ENCODE measurements around the gene CDC42.

DNA sequence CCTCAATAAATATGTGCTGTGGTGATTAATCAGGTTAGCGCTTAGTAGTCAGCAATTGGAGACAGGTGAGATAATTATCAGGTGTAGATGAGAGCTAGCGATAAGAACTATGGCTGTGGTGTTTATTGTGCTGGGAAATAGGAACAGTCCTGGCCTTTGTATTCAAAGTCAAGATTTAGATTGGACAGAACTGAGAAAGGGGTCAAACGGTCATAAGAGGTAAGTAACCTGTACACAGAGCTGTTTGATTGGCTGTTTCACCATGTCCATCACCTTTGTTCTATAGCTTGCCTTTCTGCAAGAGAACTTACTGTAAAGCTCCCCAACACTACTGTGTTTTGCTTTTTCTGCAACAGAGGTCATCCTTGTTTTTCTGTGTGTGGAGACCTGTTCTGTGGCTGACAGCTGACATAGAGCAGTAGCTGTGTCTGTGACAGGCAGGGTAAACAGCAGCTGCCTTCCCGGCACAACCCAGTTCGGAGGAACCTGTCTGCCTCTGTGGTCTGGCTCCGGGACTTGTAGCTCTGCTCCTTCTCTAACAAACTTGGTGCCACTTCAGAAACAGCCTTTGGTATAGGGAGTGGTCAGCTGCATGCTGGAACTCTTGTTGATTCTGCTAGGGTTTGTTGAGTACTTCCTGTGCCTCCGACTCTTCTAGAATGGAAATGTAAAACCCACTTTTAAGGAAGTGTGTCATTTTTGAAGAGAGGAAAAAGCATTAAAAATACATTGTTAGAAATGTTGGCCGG lies 21.1 kb upstream of the CDC42 start:
- no peak for TF ChIP-seq CTCF (IDR thresholded peaks at IDR 0.05)
- TF ChIP-seq POLR2A (IDR thresholded peaks at IDR 0.05) = no peak
- no peak for TF ChIP-seq POLR2AphosphoS5 (IDR thresholded peaks at IDR 0.05)
- no peak for TF ChIP-seq EP300 (IDR thresholded peaks at IDR 0.05)

Data from suprapubic skin (tissue), 4 donors.